ENCODE data around the gene ITGAL. TPM values are rescaled to one million over a fixed set of nuclear protein-coding genes. Genes with fewer than 3 reads are reported as not detected.

ITGAL gene
- total and polyA plus RNA-seq, 3 donors from 2014 or later, result 2.8 to 6.7 (median 5.0) TPM

DNA sequence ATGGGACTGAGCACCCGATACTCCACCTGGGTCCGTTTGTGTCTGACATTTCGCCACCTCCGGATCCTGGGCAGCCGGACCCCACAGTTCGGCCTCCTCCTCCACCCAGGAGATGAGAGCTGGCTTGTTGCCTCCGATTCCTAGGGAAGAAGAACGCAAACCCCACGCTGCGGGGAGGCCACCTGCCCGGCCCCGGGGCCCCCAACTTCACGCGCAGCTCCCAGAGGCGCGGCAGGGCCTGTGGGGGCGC is 85.1 kb downstream of the ITGAL start:
- no peaks in the 10 kb centered on the region for H3K9me3 ChIP-seq
- intact Hi-C loops (cut with DNase I; ENCODE audit: low total_unique reads), result no loop called here
- TF ChIP-seq, protein P1, sequence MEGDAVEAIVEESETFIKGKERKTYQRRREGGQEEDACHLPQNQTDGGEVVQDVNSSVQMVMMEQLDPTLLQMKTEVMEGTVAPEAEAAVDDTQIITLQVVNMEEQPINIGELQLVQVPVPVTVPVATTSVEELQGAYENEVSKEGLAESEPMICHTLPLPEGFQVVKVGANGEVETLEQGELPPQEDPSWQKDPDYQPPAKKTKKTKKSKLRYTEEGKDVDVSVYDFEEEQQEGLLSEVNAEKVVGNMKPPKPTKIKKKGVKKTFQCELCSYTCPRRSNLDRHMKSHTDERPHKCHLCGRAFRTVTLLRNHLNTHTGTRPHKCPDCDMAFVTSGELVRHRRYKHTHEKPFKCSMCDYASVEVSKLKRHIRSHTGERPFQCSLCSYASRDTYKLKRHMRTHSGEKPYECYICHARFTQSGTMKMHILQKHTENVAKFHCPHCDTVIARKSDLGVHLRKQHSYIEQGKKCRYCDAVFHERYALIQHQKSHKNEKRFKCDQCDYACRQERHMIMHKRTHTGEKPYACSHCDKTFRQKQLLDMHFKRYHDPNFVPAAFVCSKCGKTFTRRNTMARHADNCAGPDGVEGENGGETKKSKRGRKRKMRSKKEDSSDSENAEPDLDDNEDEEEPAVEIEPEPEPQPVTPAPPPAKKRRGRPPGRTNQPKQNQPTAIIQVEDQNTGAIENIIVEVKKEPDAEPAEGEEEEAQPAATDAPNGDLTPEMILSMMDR (IDR thresholded peaks at IDR 0.05), result no peak
- TF ChIP-seq POLR2A (IDR thresholded peaks at IDR 0.05), result no peak
- no peaks in the 10 kb centered on the region for H3K27me3 ChIP-seq
- H3K4me3 ChIP-seq, result peak overlapping the region; percentile 84 to 85
- 0% methylated on average over 7 of the region's 17 CpGs; no CpG with 5 or more reads in 1 of the 2 donors for WGBS, 2 donors
- H3K27ac ChIP-seq, result peak overlapping the region; percentile 92 to 96
- H3K4me1 ChIP-seq, result peaks cover 17% of the 10 kb centered on the region
- no peaks in the 10 kb centered on the region for H3K36me3 ChIP-seq (ENCODE audit: low read depth, missing control alignments)
- peak; percentile 39 for DNase-seq

DNA sequence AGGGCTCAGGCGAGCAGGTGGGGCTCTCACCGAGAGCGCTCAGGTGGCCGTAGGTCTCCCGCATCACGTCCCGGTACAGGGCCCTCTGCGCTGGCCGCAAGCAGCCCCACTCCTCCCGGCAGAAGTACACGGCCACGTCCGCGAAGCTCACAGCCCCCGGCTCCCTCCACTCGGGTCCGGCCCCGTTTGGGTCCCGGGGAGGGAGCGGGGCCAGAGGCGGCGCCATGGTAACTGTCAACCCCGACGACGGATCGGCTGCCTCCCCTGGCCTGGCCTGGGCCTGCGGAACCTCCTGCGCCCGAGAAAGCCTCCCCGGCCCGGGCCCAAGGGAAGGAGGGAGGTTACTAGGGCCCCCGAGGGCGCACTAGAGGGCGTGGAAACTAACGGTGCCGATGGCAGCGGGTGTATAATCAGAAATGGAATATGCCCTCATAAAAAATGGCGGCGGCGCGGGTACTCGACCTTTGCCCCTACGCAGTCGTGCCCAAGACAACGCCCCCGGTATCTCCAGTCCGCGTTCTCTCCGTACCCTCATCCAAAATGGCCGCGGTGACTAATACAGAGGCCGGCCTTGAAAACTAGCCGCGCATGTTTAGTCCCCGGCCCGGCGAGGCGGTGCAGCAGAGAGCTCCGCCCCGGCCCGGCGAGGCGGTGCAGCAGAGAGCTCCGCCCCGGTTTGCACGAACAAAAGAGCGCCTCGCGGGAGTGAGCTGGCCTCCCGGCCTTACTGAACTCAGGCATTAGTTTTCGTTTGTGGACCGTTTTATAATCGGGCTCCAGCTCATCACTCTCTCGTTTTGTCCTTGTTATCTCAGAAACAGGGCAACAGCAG is 85.6 kb downstream of the ITGAL start, which contains the start of gene ZNF764:
Gene ZNF764, minus strand, starts transcription at position 418 of the 832 bp plus-strand sequence. Its CDS starts 192 bp downstream, at position 226.
- Histone ChIP-seq H3K9me3 (no peaks in the 10 kb centered on the region), H3K4me3 (peak within 1 kb of the TSS; percentile 84 to 85)
- DNase-seq, result peak; percentile 99

DNA sequence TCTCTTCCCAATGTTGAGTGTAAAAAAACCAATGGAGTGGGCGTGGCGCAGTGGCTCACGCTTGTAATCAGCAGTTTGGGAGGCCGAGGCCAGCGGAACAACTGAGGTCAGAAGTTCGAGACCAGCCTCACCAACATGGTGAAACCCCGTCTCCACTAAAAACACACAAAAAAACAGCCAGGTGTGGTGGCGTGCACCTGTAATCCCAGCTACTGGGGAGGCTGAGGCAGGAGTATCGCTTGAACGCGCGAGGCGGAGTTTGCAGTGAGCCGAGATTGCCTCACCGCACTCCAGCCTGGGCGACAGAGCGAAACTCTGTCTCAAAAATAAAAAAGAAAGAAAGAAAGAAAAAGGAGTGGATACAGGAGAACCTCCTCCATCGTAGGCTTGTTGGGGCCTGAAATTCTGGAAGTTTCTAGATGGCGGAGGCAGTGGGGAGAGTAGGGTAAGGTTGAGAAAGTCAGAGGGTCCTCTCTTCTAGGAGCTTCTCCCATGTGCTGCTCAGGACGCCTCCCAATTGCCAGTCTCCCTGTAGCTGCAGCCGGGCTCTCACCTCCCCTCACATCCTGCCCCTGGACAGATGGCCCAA is 86.3 kb downstream of the ITGAL start:
- 52 to 66% methylated on average over 21 of the region's 21 CpGs for WGBS, 2 donors
- H3K27me3 ChIP-seq, result no peaks in the 10 kb centered on the region
- intact Hi-C loops (cut with DNase I; ENCODE audit: low total_unique reads), result no loop called here
- H3K27ac ChIP-seq, result peak overlapping the region; percentile 92 to 96
- H3K4me1 ChIP-seq, result peaks cover 17% of the 10 kb centered on the region
- no peak for TF ChIP-seq POLR2A (IDR thresholded peaks at IDR 0.05)
- TF ChIP-seq, protein P1 (IDR thresholded peaks at IDR 0.05), result no peak
- H3K36me3 ChIP-seq (ENCODE audit: low read depth, missing control alignments), result no peaks in the 10 kb centered on the region
- peak overlapping the region; percentile 84 to 85 for H3K4me3 ChIP-seq
- no peak for DNase-seq
- no peaks in the 10 kb centered on the region for H3K9me3 ChIP-seq

More for the DNA sequence above, 85.6 kb downstream of the ITGAL start, which contains the start of gene ZNF764:
- intact Hi-C loops (cut with DNase I; ENCODE audit: low total_unique reads), result no loop called here
- TF ChIP-seq, protein P1 (IDR thresholded peaks at IDR 0.05), result no peak
- no peak for TF ChIP-seq POLR2A (IDR thresholded peaks at IDR 0.05)
- H3K4me1 ChIP-seq, result peaks cover 17% of the 10 kb centered on the region
- peak within 1 kb of the TSS; percentile 92 to 96 for H3K27ac ChIP-seq
- no peaks in the 10 kb centered on the region for H3K36me3 ChIP-seq (ENCODE audit: low read depth, missing control alignments)
- WGBS, 2 donors, result 0 to 2% methylated on average over 9 to 55 of the region's 74 CpGs
- H3K27me3 ChIP-seq, result no peaks in the 10 kb centered on the region

DNA sequence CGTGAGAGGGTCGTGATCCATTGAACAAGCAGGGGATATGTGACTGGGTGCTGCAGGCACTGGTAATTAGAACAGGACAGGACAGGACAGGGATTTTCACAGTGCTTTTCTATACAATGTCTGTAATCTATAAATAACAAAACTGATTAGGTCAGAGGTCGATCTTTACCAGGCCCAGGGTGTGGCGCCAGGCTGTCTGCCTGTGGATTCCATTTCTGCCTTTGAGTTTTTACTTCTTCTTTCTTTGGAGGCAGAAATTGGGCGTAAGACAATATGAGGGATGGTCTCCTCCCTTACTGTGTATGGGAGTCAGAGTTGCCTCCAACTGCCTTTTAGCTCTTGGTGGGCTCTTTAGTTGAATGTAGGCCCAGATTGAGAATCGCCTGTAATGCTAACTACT is 87.1 kb downstream of the ITGAL start:
- TF ChIP-seq, protein P1 (IDR thresholded peaks at IDR 0.05), result no peak
- TF ChIP-seq POLR2A (IDR thresholded peaks at IDR 0.05), result no peak
- 79 to 84% methylated on average over 6 of the region's 6 CpGs for WGBS, 2 donors
- no peaks in the 10 kb centered on the region for H3K36me3 ChIP-seq (ENCODE audit: low read depth, missing control alignments)
- H3K9me3 ChIP-seq, result no peaks in the 10 kb centered on the region
- no peaks in the 10 kb centered on the region for H3K27me3 ChIP-seq
- intact Hi-C loops (cut with DNase I; ENCODE audit: low total_unique reads), result no loop called here
- DNase-seq, result no peak
- no peak overlapping the region for H3K4me3 ChIP-seq
- peaks cover 17% of the 10 kb centered on the region for H3K4me1 ChIP-seq
- no peak overlapping the region for H3K27ac ChIP-seq

All from testis (tissue), 3 donors.